ENCODE measurements around the gene RPP14.
"Not testable (repeated sequence)": the region's sequence is repeated elsewhere in the genome, so short reads cannot be mapped to it uniquely, and the experiment has no call there.

DNA sequence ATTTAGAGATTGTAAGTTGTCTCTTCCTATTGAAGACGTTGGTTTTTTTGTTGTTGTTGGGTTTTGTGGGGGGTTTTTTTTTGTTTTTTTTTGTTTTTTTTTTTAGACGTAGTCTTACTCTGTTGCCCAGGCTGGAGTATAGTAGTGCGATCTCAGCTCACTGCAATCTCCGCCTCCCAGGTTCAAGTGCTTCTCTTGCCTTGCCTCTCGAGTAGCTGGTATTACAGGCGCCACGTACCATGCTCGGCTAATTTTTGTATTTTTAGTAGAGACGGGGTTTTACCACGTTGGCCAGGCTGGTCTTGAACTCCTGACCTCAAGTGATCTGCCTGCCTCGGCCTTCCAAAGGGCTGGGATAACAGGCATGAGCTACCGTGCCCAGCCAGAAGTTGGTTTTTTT, 33.1 kb downstream of the RPP14 start:
- not testable (repeated sequence) for TF ChIP-seq POLR2A (IDR thresholded peaks at IDR 0.05); CTCF (IDR thresholded peaks at IDR 0.05); EP300 (IDR thresholded peaks at IDR 0.05; ENCODE audit: low read depth)
